ENCODE results near the gene RNASET2. TPM values are rescaled to one million over a fixed set of nuclear protein-coding genes. Genes with fewer than 3 reads are reported as not detected.

RNASET2 gene
- total RNA-seq, 1 donor from 2014 or later: 32.3 TPM

GRCh38 chr6:166998256-166999144, 42.1 kb upstream of the RNASET2 start:
- peaks cover 22% of the 10 kb centered on the region for H3K4me1 Mint-ChIP-seq (ENCODE audit: unreplicated experiment)
- peak; percentile 16 for TF ChIP-seq CTCF (conservative IDR thresholded peaks at IDR 0.05)
- peaks cover 31% of the 10 kb centered on the region for H3K36me3 Mint-ChIP-seq
- H3K9me3 Mint-ChIP-seq: peaks cover 5% of the 10 kb centered on the region
- peak overlapping the region; percentile 90 for H3K4me3 Mint-ChIP-seq
- H3K27ac Mint-ChIP-seq: no peak overlapping the region
- H3K27me3 Mint-ChIP-seq: no peaks in the 10 kb centered on the region
- no peak for DNase-seq (ENCODE audit: extremely low spot score, unreplicated experiment)

- Mint-ChIP-seq H3K36me3 (peaks cover 34% of the 10 kb centered on the region), H3K9me3 (peaks cover 5% of the 10 kb centered on the region), H3K4me1 (ENCODE audit: unreplicated experiment) (peaks cover 22% of the 10 kb centered on the region), H3K4me3 (peak overlapping the region; percentile 85), H3K27ac (peak overlapping the region; percentile 13), H3K27me3 (no peaks in the 10 kb centered on the region)
- DNase-seq (ENCODE audit: extremely low spot score, unreplicated experiment): peak; percentile 71
- peak; percentile 71 for TF ChIP-seq CTCF (conservative IDR thresholded peaks at IDR 0.05)
These were observed 41.5 kb upstream of the RNASET2 start for GRCh38 chr6:166997768-166998255.

- H3K27me3 Mint-ChIP-seq: no peaks in the 10 kb centered on the region
- peaks cover 38% of the 10 kb centered on the region for H3K36me3 Mint-ChIP-seq
- H3K4me3 Mint-ChIP-seq: peak overlapping the region; percentile 85
- peak overlapping the region; percentile 13 for H3K27ac Mint-ChIP-seq
- TF ChIP-seq CTCF (conservative IDR thresholded peaks at IDR 0.05): no peak
- peaks cover 22% of the 10 kb centered on the region for H3K4me1 Mint-ChIP-seq (ENCODE audit: unreplicated experiment)
- DNase-seq (ENCODE audit: extremely low spot score, unreplicated experiment): no peak
- peaks cover 5% of the 10 kb centered on the region for H3K9me3 Mint-ChIP-seq
These were observed 41.0 kb upstream of the RNASET2 start for GRCh38 chr6:166997348-166997747.

GRCh38 chr6:166996406-166996805, 40.1 kb upstream of the RNASET2 start:
- no peak for TF ChIP-seq CTCF (conservative IDR thresholded peaks at IDR 0.05)
- no peak for DNase-seq (ENCODE audit: extremely low spot score, unreplicated experiment)
- peaks cover 5% of the 10 kb centered on the region for H3K9me3 Mint-ChIP-seq
- H3K27ac Mint-ChIP-seq: no peak overlapping the region
- H3K4me3 Mint-ChIP-seq: no peak overlapping the region
- H3K27me3 Mint-ChIP-seq: no peaks in the 10 kb centered on the region
- peaks cover 37% of the 10 kb centered on the region for H3K36me3 Mint-ChIP-seq
- peaks cover 16% of the 10 kb centered on the region for H3K4me1 Mint-ChIP-seq (ENCODE audit: unreplicated experiment)

- no peak for DNase-seq (ENCODE audit: extremely low spot score, unreplicated experiment)
- peak; percentile 61 for TF ChIP-seq CTCF (conservative IDR thresholded peaks at IDR 0.05)
- H3K9me3 Mint-ChIP-seq: peaks cover 4% of the 10 kb centered on the region
- no peaks in the 10 kb centered on the region for H3K27me3 Mint-ChIP-seq
- H3K27ac Mint-ChIP-seq: peak overlapping the region; percentile 33
- H3K4me1 Mint-ChIP-seq (ENCODE audit: unreplicated experiment): peaks cover 14% of the 10 kb centered on the region
- peaks cover 32% of the 10 kb centered on the region for H3K36me3 Mint-ChIP-seq
- no peak overlapping the region for H3K4me3 Mint-ChIP-seq
These were observed 33.2 kb upstream of the RNASET2 start for GRCh38 chr6:166989427-166990032.
